Hematopoietic multipotent progenitor cell treated with erythropoietin and hydrocortisone succinate and interleukin-3 and kit ligand, for 4 days (in vitro differentiated cells): ENCODE measurements around the gene HSFX2.
"Not testable (repeated sequence)": the region's sequence is repeated elsewhere in the genome, so short reads cannot be mapped to it uniquely, and the experiment has no call there.

Source experiments
- DNase-seq: peaks from one replicate; pipeline ENCODE4 v3.0.0-alpha.2; 2015

The HSFX2 gene

DNA sequence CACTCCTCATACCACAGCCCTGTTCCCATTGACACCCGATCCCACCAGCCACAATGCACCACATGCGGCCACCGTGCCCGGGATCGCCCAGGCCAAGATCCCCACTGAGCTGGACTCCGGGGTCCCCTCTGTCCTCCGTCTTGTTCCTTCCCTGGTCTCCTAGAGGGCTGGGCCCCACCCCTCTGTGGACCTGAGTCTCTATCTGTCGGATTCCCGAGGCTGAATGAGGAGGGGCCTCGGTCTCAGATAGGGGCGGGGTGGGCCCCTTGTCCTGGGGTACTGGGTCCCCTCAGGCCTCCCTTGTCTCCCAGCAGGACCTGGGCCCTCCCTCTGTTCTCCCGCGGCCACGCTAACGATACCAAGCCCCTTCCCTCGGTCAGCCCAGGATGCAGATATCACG lies 9.5 kb downstream of the HSFX2 start:
- DNase-seq = not testable (repeated sequence)

DNA sequence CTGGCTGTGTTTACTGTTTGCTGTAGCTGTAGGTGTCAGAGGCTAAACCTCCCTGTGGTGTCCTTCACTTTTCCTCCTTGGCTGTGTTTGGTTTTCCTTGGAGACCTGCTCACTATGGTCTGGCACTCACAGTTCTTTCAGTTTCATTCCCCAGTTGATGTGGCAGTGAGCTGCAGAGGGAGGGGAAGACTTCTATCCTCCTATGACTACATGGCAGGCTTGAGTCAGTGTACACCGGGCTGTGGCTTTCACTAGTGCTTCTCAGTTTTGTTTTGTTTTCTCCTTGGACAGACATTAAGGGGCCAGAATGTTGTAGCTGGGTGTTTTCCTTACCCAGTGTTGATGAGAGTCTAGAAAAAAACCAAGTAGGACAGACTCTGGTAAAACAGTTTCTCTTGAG lies 21.7 kb downstream of the HSFX2 start:
- DNase-seq = not testable (repeated sequence)

GRCh38 chrX:149572743-149573142 lies 22.4 kb downstream of the HSFX2 start:
- DNase-seq = no peak

DNA sequence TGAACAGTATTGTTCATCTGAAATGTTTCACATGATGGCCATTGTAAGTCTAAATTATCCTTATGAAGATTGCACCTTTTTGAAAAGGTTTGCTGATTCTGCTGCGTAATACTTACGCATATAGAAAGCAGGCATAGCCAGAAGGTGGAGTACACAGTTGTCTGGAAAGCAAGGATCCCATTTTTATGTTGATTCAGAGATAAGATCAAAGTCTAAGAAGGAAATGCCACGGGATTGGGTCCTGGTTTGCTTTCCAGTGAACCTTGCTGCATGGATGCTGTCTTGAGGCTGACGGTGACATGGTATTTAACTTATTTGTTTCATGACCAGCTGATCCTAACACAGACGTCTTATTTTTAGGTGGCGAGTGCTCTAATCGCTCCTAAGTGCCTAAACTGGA lies 23.3 kb downstream of the HSFX2 start:
- DNase-seq = no peak

- DNase-seq = no peak
Observed at GRCh38 chrX:149570668-149571067, 24.4 kb downstream of the HSFX2 start.

DNA sequence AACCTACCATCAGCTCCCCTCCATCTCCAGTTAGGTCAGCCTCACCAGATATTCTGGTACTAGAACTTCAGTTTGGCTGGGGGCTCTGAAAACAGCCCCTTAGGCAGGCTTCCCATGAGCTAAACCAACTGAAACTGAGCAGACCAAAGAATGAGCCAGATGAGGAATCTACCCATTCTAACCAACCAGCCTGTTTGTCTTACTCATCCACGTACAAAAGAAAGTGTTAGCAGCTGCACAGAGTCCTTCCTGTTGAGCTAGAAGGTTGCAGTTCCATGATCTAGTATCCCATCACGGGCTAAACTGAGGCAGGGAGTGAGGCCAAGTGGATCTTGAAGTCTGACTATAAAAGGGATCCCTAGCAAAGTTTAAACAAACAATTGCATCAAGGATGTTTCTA lies 25.3 kb downstream of the HSFX2 start:
- no peak for DNase-seq

DNA sequence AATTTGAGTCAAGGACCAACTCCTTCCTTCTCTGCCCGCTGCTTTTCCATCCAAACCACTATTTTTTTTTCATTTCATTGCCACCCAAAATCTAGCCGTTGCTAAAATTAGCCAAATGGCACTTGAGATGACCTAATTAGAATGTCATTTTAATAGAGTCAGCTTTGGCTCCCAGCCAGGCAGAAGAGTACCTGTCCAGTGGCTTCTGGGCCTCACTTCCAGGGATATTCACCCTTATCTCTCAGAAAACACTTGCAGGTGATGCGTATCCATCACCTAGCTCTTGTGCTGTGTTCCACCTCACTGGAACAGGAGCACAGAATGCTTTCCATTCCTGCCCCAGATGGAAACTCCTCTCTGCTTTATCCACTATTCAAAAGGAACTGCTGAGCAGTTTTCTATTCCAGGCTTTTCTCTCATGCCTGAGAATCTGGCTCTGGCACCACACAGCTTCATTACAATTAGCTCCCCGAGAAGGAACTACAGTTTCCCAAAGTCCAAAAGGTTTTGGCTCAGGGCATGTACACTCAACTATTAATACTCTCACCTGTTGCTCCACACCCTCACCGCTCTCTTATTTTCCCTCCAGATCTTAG lies 26.3 kb downstream of the HSFX2 start:
- DNase-seq = no peak

- DNase-seq = no peak
Observed at GRCh38 chrX:149567621-149568417, 27.3 kb downstream of the HSFX2 start.

DNA sequence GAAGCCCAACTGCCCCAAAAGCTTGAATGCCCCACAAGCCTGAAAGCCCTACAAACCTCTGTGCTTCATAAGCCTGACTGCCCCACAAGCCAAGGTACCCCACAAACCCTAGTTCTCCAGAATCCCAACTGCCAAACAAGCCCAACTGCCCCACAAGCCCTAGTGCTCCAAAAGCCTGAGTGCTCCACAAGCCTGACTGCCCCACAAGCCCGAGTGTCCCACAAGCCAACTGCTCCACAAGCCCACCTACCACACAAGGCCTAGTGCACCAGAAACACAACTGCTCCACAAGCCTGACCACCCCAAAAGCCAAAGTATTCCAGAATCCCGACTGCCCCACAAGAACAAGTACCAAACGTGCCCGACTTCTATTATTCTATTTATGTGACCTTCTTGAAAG lies 31.8 kb downstream of the HSFX2 start:
- no peak for DNase-seq

GRCh38 chrX:149555251-149555650 lies 39.9 kb downstream of the HSFX2 start:
- not testable (repeated sequence) for DNase-seq

DNA sequence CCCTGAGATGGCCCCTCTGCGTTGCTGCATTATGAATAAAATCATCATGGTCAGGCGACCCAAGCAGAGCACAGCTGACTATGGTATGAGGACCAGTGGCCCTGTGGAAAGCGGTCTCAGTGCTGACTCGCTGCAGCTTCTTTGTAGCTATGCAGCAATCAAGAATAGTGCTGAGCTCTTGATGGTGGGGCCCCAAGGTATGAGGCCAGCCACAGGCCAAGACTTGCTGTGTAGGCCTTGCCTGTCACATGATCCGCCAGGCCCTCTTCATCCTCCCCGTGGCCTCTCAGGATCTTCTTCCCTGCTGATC lies 43.2 kb downstream of the HSFX2 start:
- DNase-seq = not testable (repeated sequence)

GRCh38 chrX:149551245-149551938 lies 43.7 kb downstream of the HSFX2 start:
- not testable (repeated sequence) for DNase-seq

DNA sequence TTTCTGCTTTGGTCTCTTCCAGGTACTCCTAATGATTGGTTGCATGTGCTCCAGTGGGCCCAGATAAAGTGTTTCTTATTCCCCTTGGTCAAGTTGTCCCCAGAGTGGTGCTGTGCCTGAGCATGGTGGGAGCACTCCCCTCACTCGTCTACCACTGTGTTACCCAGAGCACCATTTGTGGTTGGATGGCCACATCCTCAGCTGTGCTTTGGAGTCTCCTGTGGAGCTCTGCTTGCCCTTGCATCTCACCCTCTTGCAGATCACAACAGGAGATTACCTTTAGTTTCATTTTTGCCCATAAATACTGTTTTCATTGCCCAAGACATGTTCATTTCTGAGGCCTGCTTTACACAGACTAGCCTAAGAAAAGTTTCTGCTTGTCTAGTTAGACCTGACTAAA lies 44.7 kb downstream of the HSFX2 start:
- DNase-seq = not testable (repeated sequence)

DNA sequence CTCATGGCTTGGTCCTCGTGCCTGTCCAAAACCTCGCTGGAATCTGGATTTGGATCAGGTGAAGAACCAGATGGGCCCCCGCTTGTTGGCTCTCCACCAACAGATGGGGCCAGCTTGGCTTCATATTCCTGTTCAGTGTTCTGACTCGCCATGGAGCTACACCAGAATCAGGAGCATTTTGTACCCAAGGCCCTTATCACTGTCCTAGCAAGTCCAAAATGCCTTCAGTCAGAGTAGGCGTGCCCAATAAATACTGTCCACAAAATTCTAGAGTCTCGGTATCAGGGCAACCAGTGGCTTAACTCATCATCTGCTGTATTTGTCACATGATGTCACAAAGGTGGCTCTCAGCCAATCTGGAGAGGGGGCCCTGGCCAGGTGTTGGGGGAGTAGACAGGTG lies 45.4 kb downstream of the HSFX2 start, which contains the start of gene HSFX3:
Gene HSFX3, minus strand, starts transcription at position 224 of the 400 bp plus-strand sequence. Its CDS starts 72 bp downstream, at position 152.
- not testable (repeated sequence) for DNase-seq

DNA sequence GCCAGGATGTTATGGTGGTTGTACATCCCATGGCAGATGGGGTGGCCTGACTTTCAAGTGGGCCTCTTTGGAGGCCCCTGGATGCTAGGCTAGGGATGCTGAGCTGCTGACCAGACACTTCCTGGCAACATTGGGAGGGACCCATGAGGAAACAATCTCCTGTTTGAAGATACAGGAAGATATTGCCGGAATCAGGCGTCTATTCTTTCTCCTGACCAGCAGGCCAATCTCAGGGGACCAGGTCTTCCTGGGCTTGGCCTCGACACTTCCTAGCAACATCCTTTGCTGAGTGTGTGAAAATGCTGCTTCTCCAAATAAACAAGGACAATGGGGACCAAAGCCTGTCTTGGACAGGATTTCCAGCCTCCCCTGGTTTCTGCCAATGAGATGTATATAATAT lies 47.3 kb downstream of the HSFX2 start:
- DNase-seq = not testable (repeated sequence)

DNA sequence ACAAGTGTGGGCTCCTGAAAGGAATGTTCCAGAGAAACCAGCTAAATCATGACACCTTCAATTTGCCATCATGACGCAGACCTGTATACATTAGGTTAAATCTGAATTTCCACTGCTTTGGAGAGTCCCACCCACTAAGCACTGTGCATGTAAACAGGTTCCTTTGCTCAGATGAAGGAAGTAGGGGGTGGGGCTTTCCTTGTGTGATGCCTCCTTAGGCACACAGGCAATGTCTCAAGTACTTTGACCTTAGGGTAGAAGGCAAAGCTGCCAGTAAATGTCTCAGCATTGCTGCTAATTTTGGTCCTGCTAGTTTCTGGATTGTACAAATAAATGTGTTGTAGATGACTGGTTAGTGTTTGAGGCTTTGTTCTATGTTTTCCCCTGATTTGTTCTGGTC lies 48.2 kb downstream of the HSFX2 start:
- not testable (repeated sequence) for DNase-seq

GRCh38 chrX:149545545-149546543 lies 49.3 kb downstream of the HSFX2 start:
- DNase-seq = not testable (repeated sequence)
